Fibroblast of lung (primary cell): ENCODE measurements around the gene CDCA7.

Source experiments
- EZH2 ChIP-seq: IDR thresholded peaks from 2 replicates; pipeline ENCODE4 v1.5.1; 2012; ENCODE audit warnings: low read length, control low read depth, mild to moderate bottlenecking; ENCODE audit errors: missing control alignments
- TF ChIP-seq, protein P1 (sequence below), 2 donors: IDR thresholded peaks in 1 of 2; conservative IDR thresholded peaks in 1 of 2; 1 replicate in 1 of 2; 2 replicates in 1 of 2; pipeline ENCODE4 v1.5.1; 2011 to 2012; ENCODE audit warnings: low read length in 2 of 2, control low read depth in 1 of 2, inconsistent platforms in 1 of 2, low read depth in 1 of 2, mild to moderate bottlenecking in 1 of 2

DNA sequence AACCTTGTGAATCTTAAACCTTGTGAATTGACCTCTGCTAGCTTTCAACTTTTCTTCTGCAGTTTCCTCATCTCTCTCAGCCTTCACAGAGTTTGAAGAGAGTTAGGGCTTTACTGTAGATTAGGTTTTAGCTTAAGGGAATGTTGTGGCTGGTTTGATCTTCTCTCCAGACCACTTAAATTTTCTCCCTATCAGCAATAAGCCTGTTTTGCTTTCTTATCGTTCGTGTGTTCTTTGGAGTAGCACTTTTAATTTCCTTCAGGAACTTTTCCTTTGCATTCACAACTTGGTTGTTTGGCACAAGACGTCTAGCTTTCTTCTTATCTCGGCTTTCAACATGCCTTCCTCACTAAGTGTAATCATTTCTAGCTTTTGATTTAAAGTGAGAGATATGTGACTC is 2.8 kb upstream of the CDCA7 start:
- TF ChIP-seq, protein P1, sequence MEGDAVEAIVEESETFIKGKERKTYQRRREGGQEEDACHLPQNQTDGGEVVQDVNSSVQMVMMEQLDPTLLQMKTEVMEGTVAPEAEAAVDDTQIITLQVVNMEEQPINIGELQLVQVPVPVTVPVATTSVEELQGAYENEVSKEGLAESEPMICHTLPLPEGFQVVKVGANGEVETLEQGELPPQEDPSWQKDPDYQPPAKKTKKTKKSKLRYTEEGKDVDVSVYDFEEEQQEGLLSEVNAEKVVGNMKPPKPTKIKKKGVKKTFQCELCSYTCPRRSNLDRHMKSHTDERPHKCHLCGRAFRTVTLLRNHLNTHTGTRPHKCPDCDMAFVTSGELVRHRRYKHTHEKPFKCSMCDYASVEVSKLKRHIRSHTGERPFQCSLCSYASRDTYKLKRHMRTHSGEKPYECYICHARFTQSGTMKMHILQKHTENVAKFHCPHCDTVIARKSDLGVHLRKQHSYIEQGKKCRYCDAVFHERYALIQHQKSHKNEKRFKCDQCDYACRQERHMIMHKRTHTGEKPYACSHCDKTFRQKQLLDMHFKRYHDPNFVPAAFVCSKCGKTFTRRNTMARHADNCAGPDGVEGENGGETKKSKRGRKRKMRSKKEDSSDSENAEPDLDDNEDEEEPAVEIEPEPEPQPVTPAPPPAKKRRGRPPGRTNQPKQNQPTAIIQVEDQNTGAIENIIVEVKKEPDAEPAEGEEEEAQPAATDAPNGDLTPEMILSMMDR (conservative IDR thresholded peaks at IDR 0.05 in 1 of 2, IDR thresholded peaks at IDR 0.05 in 1 of 2; ENCODE audit: low read depth in 1 of 2, low read length in 2 of 2): no peak
- no peak for TF ChIP-seq EZH2
